GM23338 (cell line): Measurements from ENCODE around the gene STAT4. TPM values are rescaled to one million over a fixed set of nuclear protein-coding genes. Genes with fewer than 3 reads are reported as not detected.
A peak's percentile ranks its signal among the peaks of the same experiment; 100 is the strongest.

Experiments used
- ATAC-seq: fragments of 200-7000 bp; cut with Tn5 transposase; 3 replicates; pipeline ENCODE4 v1.9.1; 2020
- DNase-seq: peaks from one replicate; pipeline ENCODE4 v3.0.0-alpha.2; 2015; ENCODE audit warnings: low spot score
- H2AFZ ChIP-seq: fragments of 200-600 bp; sonication (generic); 2 replicates; pipeline ENCODE4 v1.8.0; 2016; ENCODE audit warnings: antibody characterized with exemption, mild to moderate bottlenecking, moderate library complexity
- H3F3A ChIP-seq: fragments of 200-600 bp; sonication (generic); replicated peaks from 2 replicates; pipeline ENCODE4 v1.8.0; 2017; ENCODE audit warnings: antibody characterized with exemption, mixed run types, low read depth
- H3K27ac ChIP-seq: fragments of 200-600 bp; sonication (generic); 2 replicates; pipeline ENCODE4 v1.6.1; 2016; ENCODE audit warnings: low read depth
- H3K27me3 ChIP-seq: fragments of 200-600 bp; sonication (generic); 2 replicates; pipeline ENCODE4 v1.8.0; 2016; ENCODE audit warnings: mild to moderate bottlenecking, mixed run types, moderate library complexity; ENCODE audit not compliant: insufficient read depth
- H3K36me3 ChIP-seq: fragments of 200-600 bp; sonication (generic); 2 replicates; pipeline ENCODE4 v1.8.0; 2016; ENCODE audit warnings: mild to moderate bottlenecking; ENCODE audit not compliant: insufficient read depth
- H3K4me1 ChIP-seq: fragments of 200-600 bp; sonication (generic); 2 replicates; pipeline ENCODE4 v1.8.0; 2016; ENCODE audit warnings: mild to moderate bottlenecking, moderate library complexity; ENCODE audit not compliant: insufficient read depth
- H3K4me2 ChIP-seq: fragments of 200-600 bp; sonication (generic); 2 replicates; pipeline ENCODE4 v1.7.1; 2017; ENCODE audit warnings: mixed run types
- H3K4me3 ChIP-seq: fragments of 200-600 bp; sonication (generic); 2 replicates; pipeline ENCODE4 v1.6.1; 2016; ENCODE audit warnings: mixed run types
- H3K79me2 ChIP-seq: fragments of 200-600 bp; sonication (generic); replicated peaks from 2 replicates; pipeline ENCODE4 v1.8.0; 2017; ENCODE audit warnings: mild to moderate bottlenecking; ENCODE audit not compliant: insufficient read depth
- H3K9me2 ChIP-seq: fragments of 200-600 bp; sonication (generic); 2 replicates; pipeline ENCODE4 v1.8.0; 2017; ENCODE audit not compliant: insufficient read depth
- H4K20me1 ChIP-seq: fragments of 200-600 bp; sonication (generic); replicated peaks from 2 replicates; pipeline ENCODE4 v1.8.0; 2017; ENCODE audit warnings: mild to moderate bottlenecking; ENCODE audit not compliant: insufficient read depth
- H3K27ac Mint-ChIP-seq: 2 replicates; pipeline ENCODE4 v1.8.0; 2020; ENCODE audit warnings: inconsistent platforms, mild to moderate bottlenecking, moderate library complexity, mixed read lengths
- H3K27me3 Mint-ChIP-seq: 3 replicates; pipeline ENCODE4 v1.8.0; 2022; ENCODE audit warnings: low read depth, mild to moderate bottlenecking, moderate library complexity, mixed read lengths, inconsistent platforms; ENCODE audit not compliant: insufficient read depth, poor library complexity
- H3K36me3 Mint-ChIP-seq: 3 replicates; pipeline ENCODE4 v1.8.0; 2021; ENCODE audit warnings: low read depth, mild to moderate bottlenecking, inconsistent platforms, moderate library complexity, mixed read lengths
- H3K4me1 Mint-ChIP-seq: 3 replicates; pipeline ENCODE4 v1.8.0; 2020; ENCODE audit warnings: mild to moderate bottlenecking, inconsistent platforms, mixed read lengths
- H3K4me3 Mint-ChIP-seq: 3 replicates; pipeline ENCODE4 v1.8.0; 2021; ENCODE audit warnings: moderate library complexity, mild to moderate bottlenecking, inconsistent platforms, mixed read lengths
- H3K9me3 Mint-ChIP-seq: 3 replicates; pipeline ENCODE4 v1.8.0; 2020; ENCODE audit warnings: moderate library complexity, mild to moderate bottlenecking, inconsistent platforms, mixed read lengths
- CREB1 ChIP-seq: fragments of 250-450 bp; sonication (Bioruptor Pico); IDR thresholded peaks from 2 replicates; pipeline ENCODE4 v1.5.0; 2020; ENCODE audit warnings: low read depth, mild to moderate bottlenecking, moderate library complexity
- CTCF ChIP-seq, 2 experiments: fragments of 200-600 bp in 1 of 2; sonication (generic) in 1 of 2; conservative IDR thresholded peaks; 2 replicates each; pipeline versions ENCODE4 v1.5.1 to v1.6.1; 2016 to 2017; ENCODE audit warnings: antibody characterized with exemption in 2 of 2, low read depth in 2 of 2, mild to moderate bottlenecking in 2 of 2, moderate library complexity in 1 of 2
- ETS1 ChIP-seq: IDR thresholded peaks from 2 replicates; pipeline ENCODE4 v1.6.1; 2016; ENCODE audit warnings: antibody characterized with exemption
- EZH2 ChIP-seq: fragments of 200-600 bp; sonication (generic); IDR thresholded peaks from one replicate; pipeline ENCODE4 v1.8.0; 2017; ENCODE audit warnings: antibody characterized with exemption, mild to moderate bottlenecking, low read depth; ENCODE audit not compliant: unreplicated experiment
- EZH2phosphoT487 ChIP-seq: fragments of 200-600 bp; sonication (generic); IDR thresholded peaks from one replicate; pipeline ENCODE4 v1.8.1; 2018; ENCODE audit warnings: antibody characterized with exemption; ENCODE audit not compliant: unreplicated experiment
- JUNB ChIP-seq: IDR thresholded peaks from one replicate; pipeline ENCODE4 v1.6.1; 2016; ENCODE audit warnings: antibody characterized with exemption; ENCODE audit not compliant: unreplicated experiment
- NANOG ChIP-seq: IDR thresholded peaks from 2 replicates; pipeline ENCODE4 v1.6.1; 2016; ENCODE audit warnings: antibody characterized with exemption, borderline replicate concordance
- POLR2AphosphoS5 ChIP-seq: IDR thresholded peaks from 2 replicates; pipeline ENCODE4 v1.6.1; 2016; ENCODE audit warnings: antibody characterized with exemption, low read depth
- REST ChIP-seq: IDR thresholded peaks from one replicate; pipeline ENCODE4 v1.6.1; 2018; ENCODE audit warnings: antibody characterized with exemption; ENCODE audit not compliant: unreplicated experiment
- STAT1 ChIP-seq: IDR thresholded peaks from one replicate; pipeline ENCODE4 v1.6.1; 2016; ENCODE audit warnings: antibody characterized with exemption; ENCODE audit not compliant: unreplicated experiment
- ZNF114 ChIP-seq: fragments of 250-450 bp; sonication (Bioruptor Pico); IDR thresholded peaks from 2 replicates; pipeline ENCODE4 v1.5.0; 2020; ENCODE audit warnings: mild to moderate bottlenecking, moderate library complexity
- ZNF331 ChIP-seq: fragments of 250-450 bp; sonication (Bioruptor Pico); IDR thresholded peaks from 2 replicates; pipeline ENCODE4 v1.5.0; 2020; ENCODE audit warnings: low read depth, mild to moderate bottlenecking, moderate library complexity
- ZNF462 ChIP-seq: fragments of 250-450 bp; sonication (Bioruptor Pico); IDR thresholded peaks from 2 replicates; pipeline ENCODE4 v1.5.0; 2020; ENCODE audit warnings: mild to moderate bottlenecking, moderate library complexity
- polyA plus RNA-seq: library from polyadenylated mRNA; unstranded; fragments of >200 nt; fragmentation: Nextera tagmentation; extraction: Ambion mirVana; gene quantifications from 2 replicates; pipeline ENCODE4 v1.2.1, GENCODE V29; 2016
- total RNA-seq: library from RNA; depleted of rRNA; stranded (reverse); fragments of >200 nt; shearing (Covaris generic); gene quantifications from 2 replicates; pipeline ENCODE4 v1.2.3, GENCODE V29; 2014

Gene STAT4
- total and polyA plus RNA-seq, 2 experiments from 2014 or later, result 0.52 to 0.86 TPM

GRCh38 chr2:191041418-191042161 lies 109.2 kb downstream of the STAT4 start:
- Mint-ChIP-seq H3K9me3 (no peaks in the 10 kb centered on the region), H3K4me3 (no peak overlapping the region), H3K27ac (peak overlapping the region; percentile 35), H3K27me3 (peaks cover 2% of the 10 kb centered on the region), H3K36me3 (no peaks in the 10 kb centered on the region), H3K4me1 (peaks cover 21% of the 10 kb centered on the region)
- Histone ChIP-seq H3K4me2 (no peak overlapping the region), H3K27ac (no peak overlapping the region), H2AFZ (no peak overlapping the region), H3K9me2 (peaks cover 8% of the 10 kb centered on the region; the same call in 1 of the 2 replicates), H3K27me3 (no peaks in the 10 kb centered on the region), H3K4me3 (no peak overlapping the region), H3F3A (no peaks in the 10 kb centered on the region), H4K20me1 (no peaks in the 10 kb centered on the region), H3K79me2 (no peaks in the 10 kb centered on the region), H3K36me3 (no peaks in the 10 kb centered on the region), H3K4me1 (peaks cover 4% of the 10 kb centered on the region; the same call in 1 of the 2 replicates)
- TF ChIP-seq CREB1, result no peak
- TF ChIP-seq ZNF331 (CRISPR knock-in tag), result no peak
- no peak for TF ChIP-seq REST
- no peak for TF ChIP-seq NANOG
- no peak for TF ChIP-seq EZH2phosphoT487
- no peak for TF ChIP-seq JUNB
- no peak for TF ChIP-seq ZNF462 (CRISPR knock-in tag)
- no peak for TF ChIP-seq STAT1
- TF ChIP-seq POLR2AphosphoS5, result no peak
- no peak for TF ChIP-seq CTCF (conservative IDR thresholded peaks at IDR 0.05; ENCODE audit: low read depth in 2 of 2)
- no peak for TF ChIP-seq EZH2
- no peak for TF ChIP-seq ZNF114
- no peak for TF ChIP-seq ETS1
- ATAC-seq (peak; percentile 94), DNase-seq (peak; percentile 36)
